ENCODE results near the gene CTCF.

DNA sequence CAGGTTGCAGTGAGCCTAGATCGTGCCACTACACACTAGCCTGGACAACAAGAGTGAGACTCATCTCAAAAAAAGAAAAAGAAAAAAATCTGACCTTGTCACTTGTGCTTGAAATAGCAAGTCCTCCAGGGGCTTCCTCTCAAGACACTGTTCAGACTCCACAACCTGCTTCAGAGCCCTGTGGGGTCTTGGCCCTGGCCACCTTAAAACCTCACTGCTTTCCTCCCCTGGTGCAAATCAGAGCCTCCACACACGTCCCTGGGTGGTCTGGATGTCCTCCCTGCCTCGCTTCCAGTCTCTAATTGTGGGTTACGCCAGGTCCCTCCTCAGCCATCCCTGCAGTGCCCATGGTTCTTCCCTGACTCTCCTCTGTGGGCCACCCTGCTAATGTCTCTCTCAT is 93.0 kb downstream of the CTCF start:
- TF ChIP-seq POLR2AphosphoS5 (IDR thresholded peaks at IDR 0.05): no peak
- TF ChIP-seq, protein P1, sequence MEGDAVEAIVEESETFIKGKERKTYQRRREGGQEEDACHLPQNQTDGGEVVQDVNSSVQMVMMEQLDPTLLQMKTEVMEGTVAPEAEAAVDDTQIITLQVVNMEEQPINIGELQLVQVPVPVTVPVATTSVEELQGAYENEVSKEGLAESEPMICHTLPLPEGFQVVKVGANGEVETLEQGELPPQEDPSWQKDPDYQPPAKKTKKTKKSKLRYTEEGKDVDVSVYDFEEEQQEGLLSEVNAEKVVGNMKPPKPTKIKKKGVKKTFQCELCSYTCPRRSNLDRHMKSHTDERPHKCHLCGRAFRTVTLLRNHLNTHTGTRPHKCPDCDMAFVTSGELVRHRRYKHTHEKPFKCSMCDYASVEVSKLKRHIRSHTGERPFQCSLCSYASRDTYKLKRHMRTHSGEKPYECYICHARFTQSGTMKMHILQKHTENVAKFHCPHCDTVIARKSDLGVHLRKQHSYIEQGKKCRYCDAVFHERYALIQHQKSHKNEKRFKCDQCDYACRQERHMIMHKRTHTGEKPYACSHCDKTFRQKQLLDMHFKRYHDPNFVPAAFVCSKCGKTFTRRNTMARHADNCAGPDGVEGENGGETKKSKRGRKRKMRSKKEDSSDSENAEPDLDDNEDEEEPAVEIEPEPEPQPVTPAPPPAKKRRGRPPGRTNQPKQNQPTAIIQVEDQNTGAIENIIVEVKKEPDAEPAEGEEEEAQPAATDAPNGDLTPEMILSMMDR (IDR thresholded peaks at IDR 0.05 in 8 of 11, conservative IDR thresholded peaks at IDR 0.05 in 3 of 11): no peak

Measured in spleen (tissue), 7 donors.